Epidermal melanocyte (primary cell): ENCODE measurements around the gene ICA1.
"Not testable (repeated sequence)": the region's sequence is repeated elsewhere in the genome, so short reads cannot be mapped to it uniquely, and the experiment has no call there.

Experiments used
- DNase-seq: peaks from one replicate; pipeline ENCODE4 v3.0.0; 2011; ENCODE audit warnings: low spot score; ENCODE audit not compliant: insufficient read length

Gene ICA1

GRCh38 chr7:8105449-8106095, 156.4 kb downstream of the ICA1 start:
- no peak for DNase-seq

GRCh38 chr7:8103282-8103681, 158.7 kb downstream of the ICA1 start:
- DNase-seq = no peak

GRCh38 chr7:8101292-8101691, 160.7 kb downstream of the ICA1 start:
- DNase-seq = not testable (repeated sequence)

- DNase-seq = no peak
Measured at GRCh38 chr7:8094164-8095140, 167.5 kb downstream of the ICA1 start.

- no peak for DNase-seq
Measured at GRCh38 chr7:8092140-8092539, 169.8 kb downstream of the ICA1 start.

- no peak for DNase-seq
Measured at GRCh38 chr7:8089036-8089780, 172.8 kb downstream of the ICA1 start.

GRCh38 chr7:8086239-8086638, 175.7 kb downstream of the ICA1 start:
- no peak for DNase-seq

GRCh38 chr7:8085420-8085819, 176.5 kb downstream of the ICA1 start:
- DNase-seq = no peak

GRCh38 chr7:8084836-8085235, 177.1 kb downstream of the ICA1 start:
- no peak for DNase-seq

GRCh38 chr7:8082762-8083161, 179.2 kb downstream of the ICA1 start:
- no peak for DNase-seq

GRCh38 chr7:8078418-8078817, 183.5 kb downstream of the ICA1 start:
- no peak for DNase-seq

- no peak for DNase-seq
Measured at GRCh38 chr7:8070451-8071180, 191.4 kb downstream of the ICA1 start.

GRCh38 chr7:8068892-8069686, 192.9 kb downstream of the ICA1 start:
- no peak for DNase-seq

- no peak for DNase-seq
Measured at GRCh38 chr7:8065356-8065813, 196.6 kb downstream of the ICA1 start.

GRCh38 chr7:8064828-8065227, 197.1 kb downstream of the ICA1 start:
- no peak for DNase-seq

- no peak for DNase-seq
Measured at GRCh38 chr7:8063706-8064297, 198.2 kb downstream of the ICA1 start.

GRCh38 chr7:8063300-8063699, 198.7 kb downstream of the ICA1 start:
- not testable (repeated sequence) for DNase-seq
